ENCODE measurements around the gene ANKRD17. TPM values are rescaled to one million over a fixed set of nuclear protein-coding genes. Genes with fewer than 3 reads are reported as not detected.

Gene ANKRD17
- total and polyA plus RNA-seq, 2 donors (not counting 3 experiments of a cell fraction or from before 2014, with no cell fraction given) = 33.3 to 64.4 TPM

DNA sequence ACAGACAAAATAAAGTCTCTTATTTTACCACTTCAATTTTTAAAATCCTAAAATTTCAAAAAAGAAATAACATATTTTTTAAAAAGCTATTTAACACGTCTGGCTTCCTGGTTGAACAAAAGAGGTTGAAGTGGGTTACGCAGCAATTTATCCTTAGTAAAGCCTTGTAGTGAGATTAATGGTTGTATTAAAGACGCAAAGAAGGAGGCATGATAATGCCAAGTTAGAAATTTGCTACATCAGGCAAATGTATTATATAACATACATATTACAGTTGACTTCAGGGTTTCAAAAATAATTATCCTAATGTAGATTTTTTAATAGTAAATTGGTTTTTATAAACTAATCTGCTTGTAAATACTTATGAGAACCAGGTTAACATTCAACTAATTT lies 35.3 kb downstream of the ANKRD17 start:
- Histone ChIP-seq H3K9me3 (replicated peaks; ENCODE audit: control insufficient read depth, insufficient read depth, low read length) (no peaks in the 10 kb centered on the region), H3K4me1 (ENCODE audit: control insufficient read depth, extremely low read depth, insufficient read depth, low read length) (peaks cover 20% of the 10 kb centered on the region), H3K9ac (replicated peaks; ENCODE audit: extremely low read depth, insufficient read depth, low read length) (peak overlapping the region; percentile 99), H3K27ac (ENCODE audit: insufficient read depth, low read depth, low read length) (peak overlapping the region; percentile 93), H3K27me3 (ENCODE audit: control insufficient read depth in 2 of 2, insufficient read depth in 2 of 2, low read length in 2 of 2) (no peaks in the 10 kb centered on the region), H3K4me2 (ENCODE audit: insufficient read depth, low read length) (peak overlapping the region; percentile 100), H3K4me3 (replicated peaks in 1 of 3; ENCODE audit: insufficient read depth in 1 of 3, low read depth in 1 of 3, low read length in 3 of 3) (peak overlapping the region in 1 of 3 experiments; percentile 99), H4K20me1 (replicated peaks; ENCODE audit: control insufficient read depth, extremely low read depth, insufficient read depth, low read length) (no peaks in the 10 kb centered on the region), H3K36me3 (ENCODE audit: control insufficient read depth in 2 of 2, extremely low read depth in 1 of 2, insufficient read depth in 2 of 2, low read length in 2 of 2) (no peaks in the 10 kb centered on the region), H2AFZ (ENCODE audit: low read depth, low read length) (no peak overlapping the region), H3K9me1 (replicated peaks; ENCODE audit: control insufficient read depth, extremely low read depth, insufficient read depth, low read length) (no peaks in the 10 kb centered on the region), H3K79me2 (ENCODE audit: control insufficient read depth, insufficient read depth, low read length) (peaks cover 67% of the 10 kb centered on the region)
- BruUV-seq (replicated peaks) = TSS peak; percentile 39
- dilution Hi-C loops (cut with MboI; ENCODE audit: extremely low pct_ligation_motif_present, low sequenced_read_pairs) (no loop called here), intact Hi-C loops (cut with micrococcal nuclease) (loop anchor here (1.0 to 2.0 kb wide), 2 partner anchors 34 to 36 kb away; no protein-coding TSS in a partner anchor)
- no peak for FAIRE-seq
- TF ChIP-seq MYC (IDR thresholded peaks at IDR 0.05; ENCODE audit: low read depth, low read length) (no peak), EZH2 (IDR thresholded peaks at IDR 0.05; ENCODE audit: borderline replicate concordance, low read depth, low read length, severe bottlenecking) (no peak), POLR2A (IDR thresholded peaks at IDR 0.05; ENCODE audit: low read depth, low read length) (no peak), POLR2AphosphoS5 (IDR thresholded peaks at IDR 0.05; ENCODE audit: insufficient read depth, low read depth, low read length) (no peak), FOS (IDR thresholded peaks at IDR 0.05; ENCODE audit: borderline replicate concordance, insufficient read depth, low read length) (no peak), JUN (IDR thresholded peaks at IDR 0.05; ENCODE audit: borderline replicate concordance, insufficient read depth, insufficient read length, low read depth) (no peak), GATA2 (IDR thresholded peaks at IDR 0.05; ENCODE audit: insufficient read depth, insufficient read length, low read depth, low read length) (no peak)
- TF ChIP-seq, protein P1, sequence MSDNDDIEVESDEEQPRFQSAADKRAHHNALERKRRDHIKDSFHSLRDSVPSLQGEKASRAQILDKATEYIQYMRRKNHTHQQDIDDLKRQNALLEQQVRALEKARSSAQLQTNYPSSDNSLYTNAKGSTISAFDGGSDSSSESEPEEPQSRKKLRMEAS (IDR thresholded peaks at IDR 0.05; ENCODE audit: insufficient read depth, insufficient read length) = no peak
- TF ChIP-seq, protein P2, sequence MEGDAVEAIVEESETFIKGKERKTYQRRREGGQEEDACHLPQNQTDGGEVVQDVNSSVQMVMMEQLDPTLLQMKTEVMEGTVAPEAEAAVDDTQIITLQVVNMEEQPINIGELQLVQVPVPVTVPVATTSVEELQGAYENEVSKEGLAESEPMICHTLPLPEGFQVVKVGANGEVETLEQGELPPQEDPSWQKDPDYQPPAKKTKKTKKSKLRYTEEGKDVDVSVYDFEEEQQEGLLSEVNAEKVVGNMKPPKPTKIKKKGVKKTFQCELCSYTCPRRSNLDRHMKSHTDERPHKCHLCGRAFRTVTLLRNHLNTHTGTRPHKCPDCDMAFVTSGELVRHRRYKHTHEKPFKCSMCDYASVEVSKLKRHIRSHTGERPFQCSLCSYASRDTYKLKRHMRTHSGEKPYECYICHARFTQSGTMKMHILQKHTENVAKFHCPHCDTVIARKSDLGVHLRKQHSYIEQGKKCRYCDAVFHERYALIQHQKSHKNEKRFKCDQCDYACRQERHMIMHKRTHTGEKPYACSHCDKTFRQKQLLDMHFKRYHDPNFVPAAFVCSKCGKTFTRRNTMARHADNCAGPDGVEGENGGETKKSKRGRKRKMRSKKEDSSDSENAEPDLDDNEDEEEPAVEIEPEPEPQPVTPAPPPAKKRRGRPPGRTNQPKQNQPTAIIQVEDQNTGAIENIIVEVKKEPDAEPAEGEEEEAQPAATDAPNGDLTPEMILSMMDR (IDR thresholded peaks at IDR 0.05; ENCODE audit: extremely low read depth in 1 of 2, insufficient read depth in 1 of 2, low read depth in 1 of 2, low read length in 2 of 2) = no peak
- no peak for DNase-seq (ENCODE audit: low read depth, low spot score)
- ChIA-PET POLR2A (no interaction called here), CTCF (interaction anchor here (0.6 to 2.0 kb wide), 12 partner anchors 10 to 110 kb away, joined by 3 to 12 read pairs (median 4); partner anchors contain the start of gene ANKRD17)
